Measurements from ENCODE around the gene PLCH1.
"Not testable (repeated sequence)": the region's sequence is repeated elsewhere in the genome, so short reads cannot be mapped to it uniquely, and the experiment has no call there.

PLCH1 gene

DNA sequence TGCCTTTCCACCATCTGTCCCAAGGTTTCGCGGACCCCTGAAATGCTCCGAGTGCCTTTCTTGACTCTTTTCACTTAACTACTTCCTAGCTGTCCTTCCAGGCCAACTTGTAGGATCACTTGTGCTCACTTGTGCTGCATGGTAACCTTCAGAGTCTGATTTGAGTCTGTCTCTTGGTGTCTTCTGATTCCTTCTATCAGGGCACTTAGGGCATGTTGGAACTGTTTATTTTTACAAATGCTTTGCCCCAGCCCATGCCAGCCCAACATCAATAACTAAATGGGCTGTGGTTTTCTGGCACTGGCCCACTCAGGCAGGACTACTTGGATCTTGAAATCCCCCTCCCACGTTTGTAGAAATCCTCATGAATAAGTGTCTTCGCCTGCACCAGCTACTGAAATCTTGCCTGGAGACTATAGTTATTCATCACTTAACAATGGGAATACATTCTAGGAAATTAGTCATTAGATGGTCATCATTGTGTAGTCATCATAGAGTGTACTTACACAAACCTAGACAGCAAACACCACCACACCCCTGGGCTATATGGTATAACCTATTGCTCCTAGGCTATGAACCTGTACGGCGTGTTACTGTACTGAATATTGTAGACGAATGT lies 328.3 kb downstream of the PLCH1 start:
- DNase-seq (ENCODE audit: low spot score), result no peak

DNA sequence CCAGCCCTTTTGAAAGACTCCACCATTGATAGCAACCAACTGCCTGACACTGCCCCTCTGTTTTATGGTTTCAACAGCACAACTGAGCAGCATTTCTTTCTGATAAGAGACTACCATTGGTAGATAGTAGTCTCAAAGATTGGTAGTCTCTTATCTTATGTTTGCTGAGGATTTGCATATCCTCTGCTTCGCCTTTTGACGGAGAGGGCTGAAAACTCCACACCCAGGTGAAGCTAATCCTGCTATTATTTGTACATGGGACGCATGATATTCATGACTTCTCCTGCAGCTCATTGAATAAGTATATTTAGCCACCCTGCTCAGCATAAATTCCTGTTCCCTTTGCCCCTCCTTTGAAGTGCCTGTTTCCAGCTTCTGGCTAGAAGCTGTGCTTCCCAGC lies 332.0 kb downstream of the PLCH1 start:
- DNase-seq (ENCODE audit: low spot score), result no peak

DNA sequence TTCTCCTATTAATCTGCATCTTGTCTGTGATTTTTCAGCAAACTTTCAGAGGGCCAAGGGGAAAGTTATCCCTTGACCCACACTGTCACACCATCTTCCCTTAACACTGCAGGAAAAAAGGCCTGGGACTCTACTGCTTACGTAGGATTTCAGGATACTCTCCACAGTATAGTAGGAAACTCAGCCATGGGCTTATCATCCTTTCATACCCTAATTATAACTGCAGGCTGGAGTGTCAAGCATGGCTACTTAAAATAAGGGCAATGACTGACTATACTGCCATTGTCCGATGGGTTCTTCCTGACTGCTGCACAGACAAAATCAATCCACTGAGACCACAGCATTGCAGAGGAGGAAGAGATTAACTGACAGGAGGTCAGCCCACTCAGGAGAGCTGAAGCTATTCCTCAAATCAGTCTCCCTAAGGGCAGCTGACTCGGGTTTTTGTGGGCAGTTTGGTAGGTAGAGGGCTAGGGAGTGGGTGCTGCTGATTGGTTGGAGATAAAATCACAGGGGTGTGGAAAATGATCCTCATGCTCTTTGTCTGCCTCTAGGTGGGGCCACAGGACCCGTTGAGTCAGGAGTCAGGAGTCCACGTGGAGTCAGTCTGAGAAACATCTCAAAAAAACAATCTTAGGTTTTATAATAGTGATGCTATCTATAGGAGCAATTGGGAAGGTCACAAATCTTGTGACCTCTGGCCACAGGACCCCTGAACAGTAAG lies 333.2 kb downstream of the PLCH1 start:
- no peak for DNase-seq (ENCODE audit: low spot score)

DNA sequence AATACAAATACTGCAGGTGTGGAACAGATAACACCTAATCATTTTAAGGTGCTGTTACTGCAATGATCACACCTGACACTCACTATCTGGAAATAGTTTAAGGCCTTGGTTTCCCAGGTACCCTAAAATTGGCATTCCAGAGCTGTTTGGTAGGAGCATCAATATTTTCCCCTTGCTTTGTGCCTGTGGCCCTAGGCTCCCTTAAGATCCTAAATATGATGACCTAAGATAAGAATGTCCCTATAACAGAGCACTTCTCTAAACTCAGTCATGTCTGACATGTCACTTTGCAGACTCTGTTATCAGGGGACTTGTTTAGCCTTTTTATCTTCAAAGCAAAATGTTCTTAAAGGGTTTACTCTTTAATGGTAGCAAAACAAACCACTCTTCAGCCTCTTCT lies 335.5 kb downstream of the PLCH1 start:
- DNase-seq (ENCODE audit: low spot score), result no peak

DNA sequence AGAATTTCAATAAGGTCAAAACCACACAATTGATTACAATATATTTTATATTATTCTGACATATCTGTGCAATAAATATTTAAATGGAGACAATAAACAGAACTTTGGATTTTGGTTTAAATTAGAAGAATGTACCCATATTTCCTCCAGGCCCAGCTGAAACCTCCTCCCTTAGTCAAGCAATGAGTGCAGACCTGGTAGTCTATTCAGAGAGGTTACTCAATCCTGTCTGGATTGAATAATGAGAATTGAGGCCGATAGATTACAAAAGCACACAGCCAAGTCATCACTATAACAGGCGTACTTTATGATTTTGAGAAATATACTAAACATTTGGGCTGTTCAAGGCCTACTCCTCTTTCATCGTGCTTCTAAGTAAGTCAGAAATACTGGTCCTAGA lies 336.9 kb downstream of the PLCH1 start:
- DNase-seq (ENCODE audit: low spot score), result no peak

DNA sequence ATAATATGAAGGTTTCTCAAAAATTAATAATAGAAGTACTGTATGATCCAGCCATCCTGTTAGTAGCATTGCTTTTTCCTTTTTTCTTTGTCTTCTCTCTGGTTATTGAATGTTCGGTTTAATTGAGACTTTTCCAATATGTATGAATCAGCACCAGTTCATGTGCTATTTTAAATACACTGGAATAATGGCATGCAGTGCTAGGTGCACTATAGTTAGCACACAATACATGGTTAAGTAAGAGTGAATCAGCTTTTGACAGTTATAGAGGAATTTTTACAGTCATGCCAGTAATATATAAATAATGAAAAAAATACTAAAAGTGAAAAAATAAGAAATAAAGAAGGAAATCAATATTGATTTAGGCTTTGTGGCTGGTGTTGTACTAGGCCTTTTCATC lies 337.5 kb downstream of the PLCH1 start:
- DNase-seq (ENCODE audit: low spot score), result no peak

DNA sequence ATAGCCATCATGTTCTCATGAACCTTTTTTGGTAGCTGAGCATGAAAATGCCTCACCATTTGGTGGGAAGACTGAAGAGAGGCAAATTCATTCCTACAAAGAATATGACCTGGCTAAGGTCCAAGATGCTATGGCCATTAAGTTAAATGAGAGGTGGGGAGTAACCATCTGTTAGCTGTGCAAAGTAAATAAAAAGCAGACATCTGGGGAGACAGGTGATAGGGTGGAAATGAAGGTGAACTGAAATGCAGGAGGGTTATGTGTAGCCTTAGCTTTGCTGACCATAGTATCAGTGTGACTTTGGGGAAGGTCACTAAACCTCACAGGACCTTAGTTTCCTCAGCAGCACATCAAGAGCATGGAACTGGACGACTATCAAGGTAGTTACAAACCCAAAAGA lies 340.4 kb downstream of the PLCH1 start:
- no peak for DNase-seq (ENCODE audit: low spot score)

DNA sequence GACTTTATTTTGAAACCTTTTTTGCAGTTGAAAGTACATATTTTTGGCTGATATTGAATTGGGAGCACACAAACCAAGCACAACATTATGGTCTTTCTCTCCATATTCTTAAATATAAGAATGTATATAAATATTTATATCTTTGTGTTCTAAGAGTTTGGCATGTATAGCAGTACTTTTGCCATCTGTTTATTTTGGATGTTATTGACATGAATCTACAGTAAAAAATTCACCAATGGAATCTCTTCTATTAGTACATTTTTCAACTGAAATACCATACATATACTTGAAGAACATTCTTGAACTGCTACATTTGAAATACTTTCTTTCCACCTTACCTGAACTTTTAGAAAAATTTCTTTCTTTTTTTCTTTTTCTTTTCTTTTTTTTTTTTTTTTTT lies 342.2 kb downstream of the PLCH1 start:
- no peak for DNase-seq (ENCODE audit: low spot score)

DNA sequence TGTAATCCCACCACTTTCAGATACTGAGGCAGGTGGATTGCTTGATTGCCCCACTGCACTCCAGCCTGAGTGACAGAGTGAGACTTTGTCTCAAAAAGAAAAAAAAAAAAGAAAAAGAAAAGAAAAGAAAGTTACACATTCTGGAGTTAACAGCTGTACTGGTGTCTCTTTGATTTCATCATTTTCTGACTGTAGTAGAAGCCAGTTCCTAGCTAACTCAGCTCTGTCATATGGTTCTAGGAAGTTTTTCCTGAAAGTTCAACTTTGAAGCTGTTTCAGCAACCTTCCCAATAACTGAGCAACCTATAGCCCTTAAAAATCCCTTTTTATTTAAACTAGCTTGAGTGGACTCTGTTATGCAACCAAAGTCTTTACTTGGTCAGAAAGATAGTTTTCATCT lies 346.8 kb downstream of the PLCH1 start:
- DNase-seq (ENCODE audit: low spot score), result no peak

DNA sequence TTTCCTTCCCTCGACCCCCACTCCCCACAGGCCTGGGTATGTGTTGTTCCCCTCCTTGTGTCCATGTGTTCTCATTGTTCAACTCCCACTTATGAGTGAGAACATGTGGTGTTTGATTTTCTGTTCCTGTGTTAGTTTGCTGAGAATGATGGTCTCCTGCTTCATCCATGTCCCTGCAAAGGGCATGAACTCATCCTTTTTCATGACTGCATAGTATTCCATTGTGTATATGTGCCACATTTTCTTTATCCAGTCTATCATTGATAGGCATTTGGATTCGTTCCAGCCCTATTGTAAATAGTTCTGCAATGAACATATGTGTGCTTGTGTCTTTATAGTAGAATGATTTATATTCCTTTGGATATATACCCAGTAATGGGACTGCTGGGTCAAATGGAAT lies 350.0 kb downstream of the PLCH1 start:
- DNase-seq (ENCODE audit: low spot score), result not testable (repeated sequence)

DNA sequence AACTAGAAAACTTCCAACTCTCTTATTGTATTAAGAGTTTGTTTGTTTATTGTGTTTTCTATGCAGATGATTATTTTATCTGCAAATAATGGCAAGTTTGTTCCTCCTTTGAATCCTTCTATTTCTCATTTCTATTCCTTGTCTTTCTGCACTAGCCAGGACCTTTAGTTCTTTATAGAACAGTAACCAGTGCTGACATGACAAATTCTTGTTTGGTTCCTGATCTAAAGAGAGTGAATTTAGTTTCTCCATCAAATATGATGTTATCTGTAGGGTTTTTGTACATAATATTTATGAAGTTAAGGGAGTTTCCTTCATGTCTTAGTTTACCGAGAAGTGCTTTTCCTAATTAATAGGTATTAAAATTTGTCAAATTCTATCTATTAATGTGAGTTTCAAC lies 350.6 kb downstream of the PLCH1 start:
- DNase-seq (ENCODE audit: low spot score), result no peak

DNA sequence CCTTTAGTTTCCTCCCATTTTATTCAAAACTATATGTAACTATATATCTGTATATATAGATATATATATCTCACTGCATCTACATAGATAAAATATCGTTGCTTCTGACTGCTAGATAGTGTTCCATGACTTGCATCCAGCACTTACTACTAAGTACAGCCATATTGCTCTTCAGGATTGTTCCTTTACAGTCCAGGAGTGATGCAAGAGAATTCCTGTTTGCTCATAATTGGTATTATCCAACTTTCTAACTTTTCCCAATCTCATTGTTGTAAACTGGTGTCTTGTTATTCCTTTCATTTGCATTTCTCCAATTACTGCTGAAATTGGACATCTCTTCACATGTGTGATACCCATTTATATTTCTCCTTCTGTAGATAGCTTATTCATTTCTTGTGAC lies 351.6 kb downstream of the PLCH1 start:
- no peak for DNase-seq (ENCODE audit: low spot score)

DNA sequence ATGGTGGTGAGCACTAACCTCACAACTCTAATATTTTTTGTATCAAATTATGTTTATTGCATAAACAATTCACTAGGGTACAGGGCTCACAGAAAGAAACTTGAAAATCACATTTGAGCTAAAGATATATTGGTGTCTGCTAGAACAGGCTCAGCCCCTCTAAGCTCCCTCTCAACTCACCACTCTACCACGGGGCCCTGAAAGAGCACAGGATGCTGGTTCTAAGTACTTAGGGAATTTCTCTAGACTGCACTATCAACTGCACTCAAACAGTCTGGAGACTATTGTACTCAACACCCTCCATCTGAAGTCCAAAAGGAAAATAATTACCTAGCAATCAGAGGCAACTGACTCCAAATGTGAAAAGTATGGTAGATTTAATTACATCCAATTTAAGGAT lies 352.7 kb downstream of the PLCH1 start:
- DNase-seq (ENCODE audit: low spot score), result no peak

DNA sequence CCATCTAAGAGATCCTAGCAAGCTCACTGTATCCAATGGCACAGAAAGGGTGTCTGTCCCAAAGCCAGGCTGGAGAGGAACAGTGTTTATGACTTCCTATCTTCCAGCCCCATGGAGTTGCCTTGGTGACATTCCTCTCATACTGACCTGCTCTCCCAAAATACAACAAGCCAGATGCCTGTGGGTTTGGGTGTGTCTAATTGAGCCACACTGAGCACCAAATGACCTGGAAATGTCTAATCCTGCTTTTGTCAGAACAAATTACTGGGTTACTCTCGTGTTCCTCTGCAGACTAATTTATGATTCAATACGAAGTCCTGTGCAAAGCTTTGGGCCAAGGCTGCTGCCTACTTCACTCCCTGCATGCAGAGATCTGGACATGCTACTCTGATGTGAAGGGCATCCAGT lies 353.3 kb downstream of the PLCH1 start:
- DNase-seq (ENCODE audit: low spot score), result no peak

DNA sequence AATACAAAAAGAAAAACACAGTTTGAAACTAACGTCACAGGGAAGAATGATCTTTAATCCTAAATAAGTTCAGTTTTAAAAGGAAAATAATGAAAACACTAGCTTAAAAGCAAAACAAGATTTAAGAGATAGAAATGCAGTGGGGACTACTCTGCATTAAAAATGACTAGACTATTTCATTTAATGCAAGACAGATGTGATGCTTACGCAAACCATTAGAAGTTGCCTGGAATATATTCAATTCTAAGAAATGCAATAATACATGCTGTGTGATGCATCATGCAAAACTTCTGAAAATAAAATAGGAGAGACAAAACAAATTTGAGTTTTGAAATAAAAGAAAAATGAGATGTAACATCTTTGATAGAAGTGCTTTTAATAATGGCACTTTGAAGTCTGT lies 353.8 kb downstream of the PLCH1 start:
- no peak for DNase-seq (ENCODE audit: low spot score)

DNA sequence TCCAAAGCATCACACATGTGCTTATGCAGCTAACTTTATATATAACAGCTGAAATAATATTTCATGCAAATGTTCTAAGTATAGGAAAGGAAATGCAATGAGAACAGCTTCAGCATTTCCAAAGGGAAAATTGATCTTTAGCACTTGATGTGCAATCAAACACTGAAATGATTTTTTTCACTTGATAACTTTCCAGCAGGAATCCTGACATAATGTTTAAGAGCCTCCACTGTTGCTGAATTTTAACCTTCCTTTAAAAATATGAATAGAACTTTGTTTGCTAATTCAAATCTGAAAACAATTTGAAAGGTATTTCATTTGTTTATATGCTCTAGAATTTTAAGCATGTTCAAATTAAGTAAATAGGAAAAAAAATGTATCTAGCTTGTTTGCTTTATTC lies 354.5 kb downstream of the PLCH1 start:
- no peak for DNase-seq (ENCODE audit: low spot score)

DNA sequence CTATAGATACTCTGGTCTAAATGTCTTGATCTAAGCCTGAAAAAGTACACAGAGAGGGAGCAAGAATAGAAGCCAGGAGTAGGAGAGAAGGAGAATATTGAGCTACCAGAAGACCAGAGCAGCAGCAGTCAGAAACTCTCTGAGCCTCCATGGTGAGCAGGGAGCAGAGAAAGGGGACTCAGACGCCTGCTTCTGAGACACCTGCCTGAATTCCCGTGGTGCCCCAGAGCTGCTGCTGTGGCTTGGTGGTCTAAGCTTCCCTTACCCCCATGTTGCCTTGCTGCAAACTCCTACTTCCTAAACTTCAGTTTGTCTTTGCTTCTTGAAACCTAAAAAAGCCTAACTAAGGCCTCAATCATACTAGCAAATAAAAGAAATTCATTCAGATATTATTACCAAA lies 356.5 kb downstream of the PLCH1 start:
- DNase-seq (ENCODE audit: low spot score), result no peak

DNA sequence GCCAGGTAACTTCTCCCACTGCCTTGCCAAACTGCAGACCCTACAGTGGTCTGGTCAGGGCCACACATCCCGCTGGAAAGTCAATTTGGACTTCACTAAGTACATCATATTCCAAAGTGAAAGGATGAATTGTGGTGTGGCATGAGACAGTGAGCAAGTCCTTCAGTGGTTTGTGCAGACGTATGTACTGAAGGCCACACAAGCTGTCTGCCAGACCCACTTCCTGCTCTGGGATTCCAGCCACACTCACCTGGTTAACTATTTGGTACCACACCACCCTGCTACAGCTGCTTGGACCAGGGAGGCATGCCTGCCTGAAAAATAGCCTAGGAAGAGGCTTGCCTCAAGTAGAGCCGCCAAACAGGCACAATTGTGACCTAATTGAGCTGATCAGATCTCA lies 357.3 kb downstream of the PLCH1 start:
- DNase-seq (ENCODE audit: low spot score), result no peak

DNA sequence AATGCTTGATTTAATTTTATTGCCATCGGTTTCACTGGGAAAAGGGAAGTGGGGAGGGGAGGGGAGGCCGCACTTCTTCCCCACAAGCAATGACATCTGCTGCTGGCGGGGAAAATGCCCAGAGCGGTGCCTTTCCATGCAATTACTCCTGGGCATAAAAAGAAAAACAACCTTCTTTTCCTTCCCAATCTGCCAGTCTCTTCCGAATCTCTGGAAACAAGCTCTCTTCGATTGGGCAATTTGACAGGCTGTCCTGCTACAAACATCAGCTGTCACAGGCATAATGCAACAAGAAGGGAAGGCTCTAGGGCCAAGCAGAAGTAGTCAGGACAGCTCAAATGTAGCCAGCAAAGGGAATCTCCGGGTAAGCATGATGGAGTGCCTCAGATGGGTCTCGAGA lies 358.0 kb downstream of the PLCH1 start:
- DNase-seq (ENCODE audit: low spot score), result no peak

DNA sequence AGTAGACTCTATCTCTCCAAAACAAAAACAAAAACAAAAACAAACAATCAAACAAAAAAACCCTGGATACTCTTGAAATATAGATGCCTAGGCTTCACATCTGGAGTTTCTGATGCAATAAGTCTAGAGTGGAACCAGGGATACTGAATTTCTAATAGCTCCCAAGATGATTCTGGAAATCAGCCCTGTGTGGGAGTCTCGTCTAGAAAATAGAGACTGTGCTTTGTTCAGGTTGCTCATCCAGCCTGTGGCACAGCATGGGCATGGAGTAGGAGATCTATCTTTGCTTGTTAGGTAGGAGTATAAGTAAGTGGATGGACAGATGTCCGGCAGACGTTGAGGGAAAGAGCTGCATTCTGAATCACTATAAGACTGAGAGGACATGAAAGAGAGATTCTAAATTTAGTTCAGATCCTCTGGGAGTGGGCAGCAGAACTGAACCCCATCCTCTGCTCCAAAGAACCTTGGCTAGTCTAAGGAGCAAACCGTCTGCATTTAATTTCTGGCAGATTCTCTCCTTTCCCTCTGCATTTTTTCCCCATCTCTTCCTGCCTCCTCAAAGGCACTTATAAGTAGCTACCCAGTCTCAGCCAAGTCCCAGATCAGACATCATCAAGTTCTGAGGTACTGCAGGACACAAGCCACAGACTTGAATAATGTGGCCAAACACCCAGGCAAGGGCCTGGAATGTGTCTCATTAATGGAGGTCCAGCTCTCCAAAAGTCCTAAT lies 358.8 kb downstream of the PLCH1 start:
- no peak for DNase-seq (ENCODE audit: low spot score)

DNA sequence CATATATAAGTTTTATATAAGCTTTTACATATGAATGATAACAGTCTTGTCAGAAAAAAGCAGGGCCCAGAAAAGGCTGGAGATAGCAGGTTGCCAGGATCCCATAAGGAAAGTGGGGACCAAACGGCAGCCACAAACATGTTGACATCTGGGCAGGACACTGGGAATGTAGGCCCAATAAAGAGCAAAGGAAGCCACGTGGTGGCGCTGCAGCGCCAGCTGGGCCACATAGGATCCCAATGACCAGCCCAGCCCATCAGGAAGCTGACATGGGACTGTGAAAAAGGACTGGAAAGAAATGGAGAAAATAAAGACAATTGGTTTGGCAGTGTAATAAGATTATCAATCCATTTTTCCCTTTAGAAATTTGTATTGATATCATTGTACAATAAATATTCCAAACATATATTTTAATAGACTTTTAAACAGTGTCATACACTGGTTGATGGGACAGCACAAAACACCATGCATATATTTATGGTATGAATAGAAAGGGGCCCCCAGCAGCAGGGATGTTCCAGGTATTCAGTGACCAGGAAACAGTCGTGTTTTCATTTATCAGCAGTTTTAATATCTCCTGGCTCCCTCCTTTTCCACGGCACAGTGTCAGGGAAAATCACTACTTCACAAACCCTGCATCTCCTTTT lies 362.4 kb downstream of the PLCH1 start:
- peak; percentile 80 for DNase-seq (ENCODE audit: low spot score)

DNA sequence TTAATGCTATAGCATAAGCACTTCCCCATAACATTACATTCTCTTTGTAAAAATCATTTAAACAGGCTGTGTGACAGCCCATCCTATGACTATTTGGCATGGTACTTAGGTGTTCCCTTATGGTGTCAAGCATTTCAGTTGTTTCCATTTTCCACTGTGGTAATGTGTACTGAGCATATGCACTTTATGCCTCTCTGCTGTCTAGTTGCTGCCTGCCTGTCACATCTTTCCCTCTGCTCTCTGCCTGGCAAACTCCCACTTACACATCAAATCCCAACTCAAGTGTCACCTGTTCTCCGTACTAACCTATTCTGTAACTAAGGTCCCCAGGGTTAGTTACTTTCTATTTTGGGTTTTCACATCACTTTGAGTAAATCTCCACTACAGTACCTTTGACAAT lies 367.0 kb downstream of the PLCH1 start:
- DNase-seq (ENCODE audit: low spot score), result no peak

DNA sequence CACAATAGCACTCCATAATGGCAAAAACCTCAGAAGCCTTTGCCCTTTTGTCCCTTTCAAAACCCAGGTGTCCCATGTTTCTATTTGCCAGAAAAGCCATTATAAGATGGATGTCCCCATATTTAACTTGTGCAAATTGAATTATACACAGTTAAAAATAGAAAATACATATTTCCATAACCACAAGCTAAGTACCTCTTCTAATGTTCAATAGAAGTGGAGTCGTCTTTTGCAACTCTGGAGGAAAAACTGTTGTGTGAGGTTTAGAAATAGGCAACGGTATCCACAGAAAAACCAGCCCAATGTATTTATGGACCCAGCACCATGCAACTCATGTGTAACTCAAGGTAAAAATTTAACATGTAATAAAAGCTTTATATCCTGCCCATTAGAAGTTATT lies 367.8 kb downstream of the PLCH1 start:
- DNase-seq (ENCODE audit: low spot score), result no peak
